T1000 (cell line): ENCODE measurements around the gene GGACT.

ENCODE experiments used
- DNase-seq: peaks from one replicate; lab custom pipeline; 2025; ENCODE audit warnings: mixed read lengths; lab: John Stamatoyannopoulos, UW

The GGACT gene

GRCh38 chr13:100547791-100548201 is 40.8 kb downstream of the GGACT start:
- DNase-seq = no peak

DNA sequence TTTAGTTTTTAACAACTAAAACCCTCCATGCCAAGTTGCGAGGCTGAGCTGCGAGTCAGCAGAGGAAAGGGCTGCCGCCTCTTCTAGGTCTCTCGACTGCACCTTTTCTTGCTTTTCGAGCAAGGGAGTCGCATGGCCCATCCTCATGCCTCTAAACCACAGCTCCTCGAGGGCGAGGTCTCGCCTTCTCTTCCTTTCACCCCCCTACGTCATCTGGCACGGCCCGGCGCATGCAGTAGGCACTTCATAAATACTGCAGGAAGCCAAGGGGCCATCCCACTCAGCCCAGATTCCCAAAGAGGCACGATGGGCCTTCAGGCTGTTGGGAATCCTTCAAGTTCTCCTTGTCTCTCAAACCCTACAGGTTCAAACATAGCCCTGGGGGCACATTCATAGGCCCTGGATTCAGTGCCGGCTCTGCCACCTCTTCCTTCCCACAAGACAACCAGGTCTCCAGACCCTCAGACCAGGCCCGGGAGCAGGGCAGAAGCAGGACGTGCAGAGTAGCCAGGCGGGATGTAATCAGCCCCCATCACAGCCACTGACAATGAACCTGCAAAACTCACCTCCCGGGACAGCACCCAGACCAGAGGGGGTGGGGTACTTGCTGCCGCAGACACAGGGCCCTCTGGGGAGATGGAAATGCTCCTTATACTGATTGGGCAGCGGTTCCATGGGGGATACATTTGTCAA is 41.7 kb downstream of the GGACT start:
- no peak for DNase-seq

GRCh38 chr13:100545684-100546061 is 42.9 kb downstream of the GGACT start:
- no peak for DNase-seq

GRCh38 chr13:100544866-100545683 is 43.5 kb downstream of the GGACT start:
- no peak for DNase-seq

DNA sequence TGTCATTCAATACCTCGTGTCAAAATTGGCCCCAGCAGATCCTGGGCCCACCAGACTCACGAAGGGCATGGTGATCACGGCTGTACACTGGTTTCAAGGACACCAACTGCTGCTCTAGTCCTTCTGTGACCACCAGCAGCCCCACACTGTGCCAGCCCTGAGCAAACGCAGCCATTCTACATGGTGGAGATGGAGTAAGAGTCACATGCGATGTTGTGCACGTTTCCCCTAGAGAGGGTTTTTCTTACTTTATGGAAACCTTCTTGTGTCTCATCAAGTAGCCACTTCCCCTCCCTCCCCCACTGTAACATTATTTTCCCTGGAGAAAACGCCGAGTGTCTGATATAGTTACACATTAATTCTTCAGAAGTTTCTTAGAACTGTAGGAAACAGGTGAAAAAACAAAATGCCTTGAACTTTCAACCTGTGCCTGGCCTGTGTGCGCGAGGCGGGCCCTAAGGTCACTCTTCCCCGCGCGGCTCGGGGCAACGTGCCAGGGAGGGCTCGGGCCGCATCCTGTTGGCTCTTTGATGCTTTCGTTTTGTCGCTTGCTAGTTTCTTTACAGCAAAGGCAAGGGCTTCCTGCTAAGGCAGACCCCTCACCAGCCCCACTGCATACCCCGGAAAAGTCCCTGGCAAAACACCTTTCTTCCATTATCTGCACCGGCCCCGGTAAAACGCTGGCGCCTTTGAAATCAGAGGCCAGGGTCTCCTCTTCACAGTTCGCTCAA is 44.6 kb downstream of the GGACT start:
- no peak for DNase-seq

DNA sequence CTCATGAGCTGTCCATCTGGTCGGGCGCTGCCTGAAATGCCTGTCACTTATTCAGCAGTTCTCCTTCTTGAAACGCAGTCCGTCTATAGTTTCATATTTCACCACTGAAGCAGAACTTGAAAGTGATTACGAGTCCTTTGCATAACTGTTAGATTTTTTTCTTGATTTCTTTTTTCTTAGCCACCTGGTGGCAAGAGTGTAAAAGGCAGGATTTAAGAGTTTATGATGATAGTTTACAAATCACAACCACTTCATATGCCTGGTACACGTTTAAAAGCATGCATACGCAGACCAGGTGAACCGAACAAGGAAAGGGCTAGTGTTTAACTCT is 45.8 kb downstream of the GGACT start:
- no peak for DNase-seq

GRCh38 chr13:100541897-100542825 is 46.4 kb downstream of the GGACT start:
- no peak for DNase-seq

DNA sequence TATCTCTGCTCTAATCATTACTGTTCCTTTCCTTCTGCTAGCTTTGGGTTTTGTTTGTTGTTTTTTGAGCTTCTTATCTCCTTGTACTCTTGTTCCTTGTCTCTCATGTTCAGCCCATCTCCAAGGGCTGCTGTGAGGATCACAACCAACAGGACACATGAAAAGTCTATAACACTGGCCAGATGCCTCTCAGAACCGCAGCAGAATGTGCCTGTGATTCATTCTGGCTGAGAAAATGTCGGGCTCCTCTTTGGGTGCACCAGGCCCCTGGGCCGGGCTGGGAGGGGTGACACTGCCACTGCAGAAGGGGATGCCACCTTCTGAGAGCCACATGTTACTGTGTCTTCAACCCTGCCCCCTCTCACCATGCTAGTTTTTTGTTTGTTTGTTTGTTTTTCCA is 48.0 kb downstream of the GGACT start:
- DNase-seq = no peak

DNA sequence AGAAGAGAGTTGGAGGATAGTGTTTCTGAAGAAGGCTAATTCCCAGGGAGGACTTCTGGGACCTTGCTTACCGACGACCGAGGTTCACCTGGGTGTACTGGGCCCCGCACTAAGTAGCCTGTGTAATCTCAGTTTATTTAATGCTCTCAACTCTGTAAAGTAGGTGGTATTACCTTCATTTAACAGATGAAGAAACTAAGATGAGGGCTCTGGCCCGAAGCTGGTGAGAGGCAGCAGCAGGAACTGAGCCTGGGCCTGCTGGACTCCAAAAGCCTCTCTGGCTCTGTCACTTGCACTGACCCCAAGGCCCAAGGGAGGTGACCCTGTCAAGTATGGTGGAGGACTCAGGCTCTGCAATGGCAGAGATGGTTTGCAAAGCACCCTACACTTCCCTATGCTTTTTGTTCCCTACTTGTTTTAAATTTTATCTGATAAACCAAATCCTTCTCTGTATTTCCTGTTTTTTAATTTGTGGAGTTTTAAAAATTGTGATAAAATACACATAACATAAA is 50.6 kb downstream of the GGACT start:
- DNase-seq = no peak

GRCh38 chr13:100537486-100537885 is 51.1 kb downstream of the GGACT start:
- DNase-seq = no peak

DNA sequence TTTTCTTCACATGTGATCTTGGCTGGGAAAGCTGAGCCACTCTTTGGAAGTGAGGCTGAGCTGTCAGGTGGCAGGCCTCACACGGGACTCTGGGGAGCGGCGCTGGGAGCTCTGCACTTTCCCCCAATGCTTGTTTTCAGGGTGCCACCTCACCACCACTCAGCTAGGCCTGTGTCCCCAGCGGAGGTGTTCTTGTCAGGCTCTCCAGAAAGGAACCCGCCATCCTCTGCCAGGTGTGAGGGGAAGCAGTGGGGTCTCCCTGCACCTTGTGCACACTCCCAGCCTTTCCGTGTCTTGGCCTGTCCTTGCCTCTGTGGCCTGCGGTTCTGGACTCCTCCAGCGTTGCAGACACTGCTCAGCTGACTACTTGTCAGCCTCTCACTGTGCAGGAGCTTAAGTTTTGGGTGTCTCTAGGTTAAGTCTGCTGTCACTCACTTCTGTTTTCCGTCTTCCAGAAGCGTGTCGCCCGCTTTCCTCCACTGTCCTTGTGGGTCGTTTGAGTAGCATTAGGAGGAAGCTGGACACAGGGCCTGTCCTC is 51.9 kb downstream of the GGACT start:
- DNase-seq = no peak

DNA sequence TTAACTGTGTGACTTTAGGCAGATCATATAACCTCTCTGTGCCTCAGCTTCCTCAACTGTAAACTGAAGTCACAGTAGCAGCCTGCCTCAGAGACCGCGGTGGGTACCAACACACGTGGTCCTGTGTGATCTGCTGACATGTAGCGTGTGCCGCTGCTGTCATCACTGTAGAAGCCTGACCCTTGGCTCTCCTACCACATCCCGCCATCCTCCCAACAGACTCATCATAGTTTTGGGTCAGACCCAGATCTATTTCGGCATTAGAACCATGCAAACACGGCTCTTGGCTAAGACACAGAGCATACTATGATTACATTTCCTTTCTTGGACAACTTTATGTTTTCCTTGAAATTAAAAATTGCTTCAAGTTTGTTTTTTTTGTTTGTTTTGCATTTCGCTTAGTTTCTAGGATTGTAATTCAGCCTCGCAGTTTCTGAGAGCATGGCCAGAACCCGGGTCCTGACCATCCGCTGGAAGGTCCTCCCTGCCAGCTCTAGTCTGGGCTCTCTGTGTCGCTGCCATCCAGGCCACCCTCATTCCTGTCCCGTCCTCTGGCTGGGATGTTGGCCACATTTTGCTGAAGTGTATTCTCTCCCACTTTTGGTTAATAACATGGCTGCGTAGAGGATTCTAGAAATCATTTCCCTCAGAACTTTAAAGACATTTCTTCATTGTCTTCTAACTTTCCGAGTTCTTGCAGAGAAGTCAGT is 53.0 kb downstream of the GGACT start:
- DNase-seq = no peak

DNA sequence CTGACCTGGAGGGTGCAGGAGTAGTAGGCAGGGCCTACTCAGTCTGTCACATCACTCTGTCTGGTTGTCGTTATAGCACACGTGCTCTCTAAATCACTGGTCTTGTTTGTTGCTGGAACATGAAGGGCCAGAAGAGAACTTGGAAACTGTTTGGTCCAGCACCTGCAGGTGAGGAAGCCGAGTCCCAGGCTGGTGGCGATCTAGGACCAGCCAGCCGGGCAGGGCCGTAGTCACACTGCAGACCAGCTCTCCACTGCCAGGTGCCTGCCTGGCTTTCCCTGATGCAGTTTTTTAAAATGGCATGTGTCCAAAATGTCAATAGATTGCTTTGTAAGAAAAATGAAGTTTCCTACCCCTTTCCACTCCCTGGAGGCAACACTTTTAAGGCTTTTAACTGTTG is 53.7 kb downstream of the GGACT start:
- DNase-seq = no peak

DNA sequence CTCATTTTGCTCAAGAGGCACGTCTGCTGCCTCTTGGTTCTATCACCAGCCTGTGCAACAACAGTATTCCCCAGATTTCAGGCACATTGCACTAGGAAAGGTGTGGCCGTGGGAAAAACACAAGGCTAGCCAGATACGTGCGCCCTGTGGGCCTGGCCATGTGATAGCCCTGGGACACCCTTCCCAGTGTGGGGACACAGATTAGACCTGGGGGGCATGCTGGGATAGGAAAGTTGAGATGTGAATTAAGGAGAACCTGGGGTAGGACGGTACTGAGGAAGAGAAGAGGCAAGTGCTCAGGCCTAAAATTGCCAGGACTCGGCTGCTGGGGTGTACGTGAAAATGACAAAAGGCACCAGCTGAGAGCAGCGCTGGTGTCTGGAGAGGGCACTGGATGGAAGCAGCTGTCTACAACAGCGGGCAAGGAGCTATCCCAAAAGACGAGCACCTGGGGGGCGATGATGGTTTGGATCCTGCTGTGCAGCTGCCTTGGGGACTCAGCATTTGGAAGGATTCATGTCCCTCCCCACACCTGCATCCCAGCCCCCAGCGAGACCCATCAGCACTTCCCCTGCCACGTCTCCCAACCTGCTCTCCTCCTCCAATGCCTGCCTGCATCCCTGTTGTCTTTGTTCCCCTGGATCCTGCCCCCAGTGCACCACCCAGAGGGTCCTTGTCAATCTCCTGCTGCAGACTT is 54.3 kb downstream of the GGACT start:
- DNase-seq = no peak

- DNase-seq = no peak
These were observed 55.0 kb downstream of the GGACT start for GRCh38 chr13:100533588-100534041.

GRCh38 chr13:100532836-100533435 is 55.7 kb downstream of the GGACT start:
- no peak for DNase-seq

DNA sequence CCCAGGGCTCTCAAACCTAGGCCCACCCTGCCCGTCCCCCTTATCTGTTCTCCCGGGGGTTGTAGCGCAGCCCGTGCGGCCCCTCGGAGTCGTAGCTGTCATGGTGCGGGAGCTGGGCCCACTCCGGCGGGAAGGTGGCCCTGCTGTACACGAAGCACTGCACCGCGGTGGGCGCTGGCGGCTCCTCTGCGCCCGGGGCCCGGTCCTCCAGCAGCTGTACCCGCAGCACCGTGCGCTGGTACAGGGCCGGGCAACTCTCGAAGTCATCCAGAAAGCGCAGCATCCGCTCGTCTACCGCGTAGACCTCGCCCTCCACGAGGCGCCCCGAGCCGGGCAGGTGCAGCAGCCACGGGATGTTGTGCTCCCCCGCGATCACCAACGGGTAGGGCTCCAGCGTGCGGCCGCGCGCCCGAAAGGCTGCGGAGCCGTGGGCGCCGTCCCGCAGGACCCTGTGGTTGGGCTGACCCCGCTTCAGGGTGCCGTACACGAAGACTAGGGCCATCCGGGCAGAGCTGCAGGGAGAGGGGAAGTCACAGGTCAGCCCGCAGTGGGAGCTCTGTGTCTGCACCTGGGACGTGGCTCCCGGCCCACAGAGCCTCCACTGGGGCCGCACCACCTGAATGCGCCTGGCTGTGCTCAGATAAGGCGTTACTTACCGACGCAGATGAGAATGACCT is 56.4 kb downstream of the GGACT start:
- DNase-seq = no peak

DNA sequence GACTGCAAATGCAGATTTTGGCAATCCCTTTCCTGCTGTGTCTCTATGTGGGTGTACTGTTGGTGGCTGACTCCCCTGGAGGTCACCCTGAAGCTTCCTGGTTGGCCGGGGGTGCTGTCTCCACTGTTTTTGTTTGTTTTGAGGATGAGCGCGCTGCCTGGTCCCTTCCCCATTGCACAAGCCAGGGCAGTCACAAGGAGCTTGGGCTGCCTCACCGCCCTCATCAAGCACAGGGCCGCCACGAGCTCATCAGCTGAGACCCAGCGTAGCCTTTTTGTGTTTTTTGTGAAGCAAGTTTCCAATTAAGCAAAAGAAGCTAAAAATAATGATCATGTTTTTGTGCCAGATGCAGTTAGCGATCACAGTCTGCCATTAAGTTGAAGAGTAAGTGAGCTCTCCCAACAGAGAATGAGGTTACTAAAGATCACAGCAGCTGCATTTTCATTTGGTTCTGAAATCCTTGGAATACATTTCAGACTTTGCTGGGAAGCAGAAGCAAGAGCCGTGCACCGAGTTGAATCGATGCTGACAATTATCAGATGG is 57.8 kb downstream of the GGACT start:
- no peak for DNase-seq
